Right cardiac atrium (tissue), 5 donors: ENCODE results near the gene ATP13A1. TPM values are rescaled to one million over a fixed set of nuclear protein-coding genes. Genes with fewer than 3 reads are reported as not detected.
A peak's percentile ranks its signal among the peaks of the same experiment; 100 is the strongest.
"Not testable (repeated sequence)": the region's sequence is repeated elsewhere in the genome, so short reads cannot be mapped to it uniquely, and the experiment has no call there.

Experiments used
- ATAC-seq, 2 donors: fragments of 200-7000 bp; cut with Tn5 transposase; one replicate each; pipeline versions ENCODE4 v1.8.0 to v1.9.1; 2020; ENCODE audit warnings: moderate library complexity in 2 of 2, mild to moderate bottlenecking in 1 of 2
- DNase-seq, 3 donors: peaks; one replicate each; pipeline ENCODE4 v3.0.0-alpha.2; 2020
- H3K27ac ChIP-seq: one replicate; pipeline ENCODE4 v1.5.1; 2013; ENCODE audit warnings: mild to moderate bottlenecking, low read length, control low read depth, moderate library complexity
- H3K27me3 ChIP-seq: one replicate; pipeline ENCODE4 v1.6.1; 2013; ENCODE audit not compliant: control insufficient read depth, insufficient read depth
- H3K4me1 ChIP-seq: one replicate; pipeline ENCODE4 v1.6.1; 2013; ENCODE audit warnings: low read length; ENCODE audit not compliant: control insufficient read depth, insufficient read depth
- H3K4me3 ChIP-seq: one replicate; pipeline ENCODE4 v1.5.1; 2013; ENCODE audit warnings: low read length, control low read depth
- H3K9me3 ChIP-seq: one replicate; pipeline ENCODE4 v1.6.1; 2013; ENCODE audit warnings: low read length; ENCODE audit not compliant: control insufficient read depth
- WGBS: extraction: QIAGEN DNeasy Blood & Tissue Kit; methylation state at CpG from one replicate; pipeline ENCODE4 v1.1.7; 2013; 5-methylcytosine and 5-hydroxymethylcytosine counted together
- intact Hi-C, 4 donors: fragments of 100-400 bp; cut with DNase I; formaldehyde crosslinking; loops; one replicate each; pipeline versions ENCODE4 v1.11.0 to v1.14.0; 2022 to 2023
- polyA plus RNA-seq: library from polyadenylated mRNA; stranded (reverse); fragments of 200-250 nt; gene quantifications from one replicate; pipeline ENCODE4 v1.2.3, GENCODE V29; 2013
- total RNA-seq, 4 donors: library from RNA; stranded (reverse); fragmentation: NEBNext Ultra II Directional; extraction: Animal tissue kit (Norgen Biotek cat#: 25700); gene quantifications; one replicate each; pipeline ENCODE4 v1.2.1, GENCODE V29; 2021
- donor health status: healthy with polysubstance abuse.
- donor health status: DM: no; HTN: yes; CAD: no.
- donor health status: DM: no; HTN: no; CAD: no.
- donor health status: DM: no; HTN: yes; CAD: no; lungs with severe emphysema.
- donor health status: DM: yes; HTN: yes; CAD: no.

The ATP13A1 gene
- total and polyA plus RNA-seq, 5 donors = 16.7 to 28.0 (median 22.0) TPM

DNA sequence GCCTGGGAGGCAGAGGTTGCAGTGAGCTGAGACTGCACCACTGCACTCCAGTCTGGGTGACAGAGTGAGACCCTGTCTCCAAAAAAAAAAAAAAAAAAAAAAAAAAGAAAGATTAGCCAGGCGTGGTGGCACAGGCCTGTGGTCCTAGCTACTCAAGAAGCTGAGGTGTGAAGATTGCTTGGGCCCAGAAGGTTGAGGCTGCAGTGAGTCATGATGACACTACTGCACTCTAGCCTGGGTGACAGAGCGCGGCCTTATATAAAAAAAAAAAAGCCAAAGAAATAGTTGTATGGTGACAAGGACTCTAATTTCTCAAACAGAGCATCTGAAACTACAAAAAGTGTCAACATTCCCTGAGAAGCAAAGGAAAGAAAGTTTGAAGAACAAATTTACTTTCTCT, 48.4 kb downstream of the ATP13A1 start:
- H3K9me3 ChIP-seq = no peaks in the 10 kb centered on the region
- H3K4me3 ChIP-seq = no peak overlapping the region
- DNase-seq = no peak
- WGBS = 98% methylated on average over 3 of the region's 3 CpGs
- no peaks in the 10 kb centered on the region for H3K4me1 ChIP-seq
- H3K27me3 ChIP-seq = no peaks in the 10 kb centered on the region
- intact Hi-C loops = no loop called here
- no peak overlapping the region for H3K27ac ChIP-seq
- no peak for ATAC-seq

DNA sequence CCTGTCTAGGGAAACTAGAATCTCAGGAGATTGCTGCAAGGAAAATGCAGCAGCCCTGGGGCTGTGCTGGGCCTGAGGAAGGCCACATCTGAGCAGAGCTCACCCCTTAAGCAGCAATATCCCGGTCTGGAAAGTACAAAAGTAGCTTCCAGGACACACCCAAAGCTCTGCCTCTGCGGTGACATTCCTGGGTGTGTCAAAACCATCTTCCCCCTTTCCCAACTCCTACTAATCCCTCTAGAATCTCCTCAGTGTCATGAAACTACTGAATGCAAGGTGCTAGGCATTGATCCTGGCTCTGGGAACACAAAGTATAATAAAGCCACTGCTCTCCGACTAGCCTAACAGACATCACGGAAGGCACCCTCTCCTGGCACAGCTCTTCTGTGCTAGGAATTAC, 50.0 kb downstream of the ATP13A1 start:
- no peak overlapping the region for H3K27ac ChIP-seq
- no peak overlapping the region for H3K4me3 ChIP-seq
- DNase-seq (no peak), ATAC-seq (no peak)
- H3K9me3 ChIP-seq = no peaks in the 10 kb centered on the region
- no peaks in the 10 kb centered on the region for H3K4me1 ChIP-seq
- intact Hi-C loops = no loop called here
- 82% methylated on average over 4 of the region's 4 CpGs for WGBS
- H3K27me3 ChIP-seq = no peaks in the 10 kb centered on the region

DNA sequence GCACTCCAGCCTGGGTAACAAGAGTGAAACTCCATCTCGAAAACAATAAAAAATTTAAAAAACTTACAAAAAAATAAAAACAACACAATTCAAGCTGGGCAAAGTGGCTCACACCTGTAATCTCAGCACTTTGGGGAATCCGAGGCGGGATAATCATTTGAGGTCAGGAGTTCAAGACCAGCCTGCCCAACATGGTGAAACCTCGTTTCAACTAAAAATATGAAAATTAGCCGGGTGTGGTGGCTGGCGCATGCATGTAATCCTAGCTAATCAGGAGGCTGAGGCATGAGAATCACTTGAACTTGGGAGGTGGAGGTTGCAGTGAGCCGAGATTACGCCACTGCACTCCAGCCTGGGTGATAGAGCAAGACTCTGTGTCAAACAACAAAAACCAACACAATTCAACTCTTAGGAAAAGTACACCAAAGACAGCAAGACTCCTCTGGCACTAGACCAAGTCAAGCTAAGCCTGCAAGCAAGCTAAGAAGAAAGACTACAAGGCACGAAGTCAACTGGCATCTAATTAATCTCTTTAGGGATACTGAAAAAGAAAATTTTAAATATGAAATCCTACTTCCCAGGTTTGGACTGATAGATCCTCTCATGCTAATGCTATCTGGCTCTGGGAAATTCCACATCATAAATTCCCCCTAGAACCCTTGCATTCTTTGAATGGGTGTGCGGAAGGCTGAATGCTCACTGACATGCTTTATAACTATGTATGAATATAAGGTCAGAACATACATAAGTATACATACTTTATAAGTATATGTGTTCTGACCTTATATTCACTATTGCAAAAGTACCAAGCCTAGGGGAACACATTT, 52.9 kb downstream of the ATP13A1 start:
- H3K4me1 ChIP-seq = no peaks in the 10 kb centered on the region
- no peaks in the 10 kb centered on the region for H3K9me3 ChIP-seq
- no peaks in the 10 kb centered on the region for H3K27me3 ChIP-seq
- intact Hi-C loops = no loop called here
- no peak for ATAC-seq
- 84% methylated on average over 10 of the region's 10 CpGs for WGBS
- no peak overlapping the region for H3K4me3 ChIP-seq
- no peak for DNase-seq
- H3K27ac ChIP-seq = no peak overlapping the region

DNA sequence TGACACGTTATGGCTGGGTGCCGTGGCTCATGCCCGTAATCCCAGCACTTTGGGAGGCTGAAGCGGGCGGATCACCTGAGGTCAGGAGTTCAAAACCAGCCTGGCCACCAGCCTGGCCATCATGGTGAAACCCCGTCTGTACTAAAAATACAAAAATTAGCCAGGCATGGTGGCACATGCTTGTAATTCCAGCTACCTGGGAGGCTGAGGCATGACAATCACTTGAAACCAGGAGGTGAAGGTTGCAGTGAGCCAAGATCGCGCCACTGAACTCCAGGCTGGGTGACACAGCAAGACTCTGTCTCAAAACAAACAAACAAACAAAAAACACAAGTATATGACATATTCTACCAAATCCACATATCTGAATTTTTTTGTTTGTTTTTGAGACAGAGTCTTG, 56.8 kb downstream of the ATP13A1 start:
- DNase-seq, H3K27me3 ChIP-seq, H3K4me3 ChIP-seq, H3K4me1 ChIP-seq, H3K9me3 ChIP-seq, H3K27ac ChIP-seq, intact Hi-C loops, ATAC-seq: not testable (repeated sequence)
- WGBS = 95% methylated on average over 8 of the region's 8 CpGs

DNA sequence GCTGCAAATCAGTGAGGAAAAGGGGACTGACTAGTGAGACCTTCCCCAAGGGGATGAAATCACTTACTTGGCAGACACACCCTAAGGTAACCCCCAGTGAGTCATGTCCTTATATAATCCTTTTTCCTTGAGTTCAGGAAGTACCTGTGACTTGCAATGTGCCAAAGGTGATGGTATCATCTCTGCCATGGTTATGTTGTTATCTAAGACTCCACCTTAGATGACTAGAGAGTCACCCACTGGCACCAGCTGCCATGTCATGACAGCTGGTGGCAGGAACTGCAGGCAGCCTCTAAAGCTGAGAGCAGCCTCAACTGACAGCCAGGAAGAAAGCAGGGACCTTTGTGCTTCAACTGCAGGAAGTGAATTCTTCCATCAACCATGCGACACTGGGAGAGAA, 57.5 kb downstream of the ATP13A1 start:
- H3K4me1 ChIP-seq = no peaks in the 10 kb centered on the region
- H3K9me3 ChIP-seq = no peaks in the 10 kb centered on the region
- no peak for DNase-seq
- H3K27ac ChIP-seq = no peak overlapping the region
- ATAC-seq = peak in 1 of 2 donors; percentile 19
- no peak overlapping the region for H3K4me3 ChIP-seq
- no peaks in the 10 kb centered on the region for H3K27me3 ChIP-seq
- intact Hi-C loops = no loop called here
- WGBS = 73% methylated on average over 1 of the region's 1 CpG

DNA sequence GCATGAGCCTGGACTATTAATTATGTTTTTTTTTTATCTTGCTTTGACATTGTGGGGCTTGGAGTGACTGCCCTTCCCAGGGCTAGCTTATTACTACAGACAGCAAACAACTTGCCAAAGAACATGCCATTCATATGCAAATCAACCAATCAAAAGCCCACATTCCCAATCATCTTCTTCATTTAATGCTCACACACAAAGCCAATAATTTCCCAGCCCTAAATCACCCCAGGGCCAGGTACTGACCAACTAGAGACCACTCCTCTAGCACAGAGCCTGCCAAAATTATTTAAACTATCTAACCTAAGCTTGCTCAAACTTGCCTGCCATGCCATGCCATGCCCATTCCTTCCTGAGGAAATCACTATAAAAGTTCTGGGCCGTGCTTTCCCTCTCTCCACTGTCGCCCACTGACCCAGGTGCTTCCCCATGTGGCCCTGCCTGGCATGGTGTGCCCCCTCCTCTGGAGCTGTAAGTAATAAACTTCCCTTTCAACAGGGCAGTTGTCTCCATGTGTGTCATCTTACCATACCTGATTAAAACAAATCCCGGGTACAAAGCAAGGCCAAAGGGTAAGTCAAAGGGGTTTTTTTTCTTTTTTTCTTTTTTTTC, 60.7 kb downstream of the ATP13A1 start:
- intact Hi-C loops = no loop called here
- H3K4me3 ChIP-seq = no peak overlapping the region
- no peak overlapping the region for H3K27ac ChIP-seq
- no peaks in the 10 kb centered on the region for H3K27me3 ChIP-seq
- DNase-seq (no peak), ATAC-seq (no peak)
- H3K4me1 ChIP-seq = no peaks in the 10 kb centered on the region
- H3K9me3 ChIP-seq = no peaks in the 10 kb centered on the region
- 63% methylated on average over 3 of the region's 3 CpGs for WGBS

DNA sequence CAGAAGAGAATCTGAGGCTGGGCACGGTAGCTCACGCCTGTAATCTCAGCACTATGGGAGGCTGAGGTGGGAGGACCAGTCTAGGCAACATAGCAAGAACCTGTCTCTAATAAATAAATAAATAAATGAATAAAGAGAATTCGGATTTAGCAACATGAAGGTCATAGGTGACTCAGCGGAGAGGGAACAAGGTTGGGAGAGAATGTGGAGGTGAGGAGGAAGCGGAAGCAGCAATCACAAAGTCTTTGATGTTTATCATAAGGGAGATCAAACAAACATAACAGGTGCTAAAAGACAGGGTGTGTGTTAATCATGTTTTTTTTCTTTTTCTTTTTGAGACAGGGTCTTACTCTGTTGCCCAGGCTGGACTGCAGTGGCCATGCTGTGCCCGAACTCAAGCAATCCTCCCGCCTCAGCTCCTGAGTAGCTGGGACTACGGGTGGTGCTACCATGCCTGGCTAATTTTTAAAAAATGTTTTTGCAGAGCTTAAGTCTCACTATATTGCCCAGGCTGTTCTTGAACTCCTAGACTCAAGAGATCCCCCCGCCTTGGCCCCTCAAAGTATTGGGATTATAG, 61.3 kb downstream of the ATP13A1 start:
- Histone ChIP-seq H3K27ac (no peak overlapping the region), H3K27me3 (no peaks in the 10 kb centered on the region), H3K4me1 (no peaks in the 10 kb centered on the region), H3K9me3 (no peaks in the 10 kb centered on the region), H3K4me3 (no peak overlapping the region)
- DNase-seq = no peak
- intact Hi-C loops = no loop called here
- WGBS = 82% methylated on average over 9 of the region's 9 CpGs
- no peak for ATAC-seq

DNA sequence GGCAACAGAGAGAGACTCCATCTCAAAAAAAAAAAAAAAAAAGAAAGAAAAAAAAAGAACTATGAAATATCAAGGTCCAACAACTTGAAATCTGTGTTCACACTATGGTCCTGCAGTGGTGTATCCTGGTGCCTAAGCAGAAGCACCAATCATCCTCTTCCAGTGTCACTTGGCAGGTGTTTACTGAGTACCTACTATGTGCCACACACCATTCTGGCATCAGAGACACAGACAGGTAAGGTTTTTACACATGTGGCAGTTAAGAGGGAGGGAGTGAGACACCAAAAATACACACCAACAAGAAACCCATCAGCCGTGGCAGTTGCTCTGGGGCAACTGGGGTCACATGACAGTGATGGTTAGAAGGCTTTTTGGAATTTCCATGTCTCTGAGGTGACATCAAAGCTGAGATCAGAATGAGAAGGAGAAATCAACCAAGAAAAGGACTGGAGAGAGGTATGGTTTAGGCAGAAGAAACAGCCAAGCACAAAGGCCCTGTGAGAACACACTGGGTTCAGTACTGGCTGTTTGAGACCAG, 62.6 kb downstream of the ATP13A1 start:
- Histone ChIP-seq H3K4me3 (no peak overlapping the region), H3K27ac (no peak overlapping the region), H3K27me3 (no peaks in the 10 kb centered on the region), H3K9me3 (no peaks in the 10 kb centered on the region), H3K4me1 (no peaks in the 10 kb centered on the region)
- DNase-seq = no peak
- intact Hi-C loops = no loop called here
- WGBS = 73% methylated on average over 1 of the region's 1 CpG
- ATAC-seq = no peak

DNA sequence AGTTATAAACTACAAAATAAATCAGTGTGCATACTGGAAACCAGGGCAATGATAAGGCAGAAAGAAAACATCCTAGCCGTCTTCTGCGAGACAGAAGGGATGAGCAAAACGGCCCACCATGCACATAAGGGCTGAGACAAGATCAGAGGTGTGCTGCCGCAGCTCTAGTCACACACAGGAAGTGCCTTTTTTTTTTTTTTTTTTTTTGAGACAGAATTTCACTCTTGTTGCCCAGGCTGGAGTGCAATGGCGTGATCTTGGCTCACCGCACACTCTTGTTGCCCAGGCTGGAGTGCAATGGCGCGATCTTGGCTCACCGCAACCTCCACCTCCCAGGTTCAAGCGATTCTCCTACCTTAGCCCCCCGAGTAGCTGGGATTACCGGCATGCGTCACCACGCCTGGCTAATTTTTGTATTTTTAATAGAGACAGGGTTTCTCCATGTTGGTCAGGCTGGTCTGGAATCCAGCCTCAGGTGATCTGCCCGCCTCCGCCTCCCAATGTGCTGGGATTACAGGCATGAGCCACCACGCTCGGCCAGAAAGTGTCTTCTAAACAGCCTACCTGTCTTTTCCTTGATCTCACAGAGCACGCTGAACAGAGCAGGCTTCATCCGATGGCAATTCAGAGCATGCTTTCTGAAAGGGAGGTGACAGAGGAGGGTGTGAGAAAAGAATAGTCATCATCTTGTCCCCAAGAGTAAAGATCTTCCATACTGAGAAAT, 64.6 kb downstream of the ATP13A1 start:
- not testable (repeated sequence) for DNase-seq

DNA sequence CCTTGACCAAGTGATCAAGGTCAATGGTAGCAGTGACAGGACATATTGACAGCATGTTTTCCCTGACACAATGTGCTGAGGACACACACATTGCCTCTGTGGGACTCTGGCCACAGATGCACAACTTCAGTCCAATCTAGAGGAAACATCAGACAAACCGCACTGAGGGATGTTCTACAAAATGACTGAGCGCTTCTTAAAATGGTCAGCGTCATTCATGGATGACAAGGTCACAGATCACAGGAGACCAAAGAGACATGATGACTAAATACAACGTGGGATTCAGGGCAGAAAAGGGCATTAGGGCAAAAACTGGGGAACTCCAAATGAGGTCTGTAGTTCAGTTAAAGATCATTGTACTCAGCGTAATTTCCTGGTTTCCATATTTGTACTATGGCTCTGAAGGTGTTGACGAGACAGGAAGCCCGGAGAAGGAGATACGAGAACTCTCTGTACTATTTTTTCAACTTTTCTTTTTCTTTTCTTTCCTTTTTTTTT, 65.6 kb downstream of the ATP13A1 start:
- intact Hi-C loops = no loop called here

More for the DNA sequence above, 64.6 kb downstream of the ATP13A1 start:
- H3K4me3 ChIP-seq, ATAC-seq, H3K27me3 ChIP-seq, H3K9me3 ChIP-seq, intact Hi-C loops, H3K27ac ChIP-seq, H3K4me1 ChIP-seq: not testable (repeated sequence)
- 93% methylated on average over 20 of the region's 20 CpGs for WGBS

More for the DNA sequence above, 65.6 kb downstream of the ATP13A1 start:
- no peaks in the 10 kb centered on the region for H3K9me3 ChIP-seq
- no peaks in the 10 kb centered on the region for H3K27me3 ChIP-seq
- no peaks in the 10 kb centered on the region for H3K4me1 ChIP-seq
- H3K4me3 ChIP-seq = no peak overlapping the region
- DNase-seq (no peak), ATAC-seq (no peak)
- WGBS = 48% methylated on average over 8 of the region's 8 CpGs
- H3K27ac ChIP-seq = no peak overlapping the region
